ENCODE data around the gene PKDCC. TPM values are rescaled to one million over a fixed set of nuclear protein-coding genes. Genes with fewer than 3 reads are reported as not detected.

PKDCC gene
- total RNA-seq, 1 donor from 2014 or later, result 210 TPM

DNA sequence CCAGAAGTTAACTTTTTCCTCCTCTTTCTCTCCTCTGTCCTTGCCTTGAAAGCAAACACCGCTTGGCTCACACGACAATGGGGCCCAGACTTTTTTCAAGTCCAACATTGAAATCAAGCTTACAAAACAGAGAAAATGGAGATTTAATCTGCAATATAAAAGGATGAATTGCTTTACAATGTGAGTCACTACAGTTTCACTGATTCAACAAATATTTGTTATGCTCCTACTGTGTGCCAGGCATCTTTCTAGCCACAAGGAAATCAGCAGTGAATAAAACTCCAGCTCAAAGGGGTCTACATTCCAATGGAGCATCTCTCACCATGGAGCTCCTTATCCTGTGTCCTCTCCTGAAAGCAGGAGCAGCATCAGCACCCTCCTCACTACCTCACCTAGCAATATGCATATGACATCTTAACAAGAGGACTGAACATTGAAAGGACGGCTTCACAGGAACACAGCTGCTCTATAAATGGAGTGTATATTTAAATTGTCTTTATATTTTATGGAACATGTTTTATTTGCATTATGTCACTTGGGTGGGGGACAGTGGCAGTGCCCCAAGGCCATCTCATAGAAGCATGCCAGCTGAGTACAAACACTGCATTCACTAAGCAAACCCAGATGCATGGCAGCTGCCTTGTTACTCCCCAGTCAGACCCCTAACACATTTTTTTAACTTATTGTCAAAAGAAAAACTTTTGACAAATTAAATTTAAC, 39.5 kb downstream of the PKDCC start:
- DNase-seq (ENCODE audit: low spot score in 2 of 2), result no peak
- Histone ChIP-seq H3K4me3 (no peak overlapping the region), H3K27ac (no peak overlapping the region), H3K4me1 (peaks cover 0 to 10% of the 10 kb centered on the region in 2 donors), H3K36me3 (no peaks in the 10 kb centered on the region), H3K27me3 (no peaks in the 10 kb centered on the region), H3K9me3 (no peaks in the 10 kb centered on the region)
- TF ChIP-seq, protein P1, sequence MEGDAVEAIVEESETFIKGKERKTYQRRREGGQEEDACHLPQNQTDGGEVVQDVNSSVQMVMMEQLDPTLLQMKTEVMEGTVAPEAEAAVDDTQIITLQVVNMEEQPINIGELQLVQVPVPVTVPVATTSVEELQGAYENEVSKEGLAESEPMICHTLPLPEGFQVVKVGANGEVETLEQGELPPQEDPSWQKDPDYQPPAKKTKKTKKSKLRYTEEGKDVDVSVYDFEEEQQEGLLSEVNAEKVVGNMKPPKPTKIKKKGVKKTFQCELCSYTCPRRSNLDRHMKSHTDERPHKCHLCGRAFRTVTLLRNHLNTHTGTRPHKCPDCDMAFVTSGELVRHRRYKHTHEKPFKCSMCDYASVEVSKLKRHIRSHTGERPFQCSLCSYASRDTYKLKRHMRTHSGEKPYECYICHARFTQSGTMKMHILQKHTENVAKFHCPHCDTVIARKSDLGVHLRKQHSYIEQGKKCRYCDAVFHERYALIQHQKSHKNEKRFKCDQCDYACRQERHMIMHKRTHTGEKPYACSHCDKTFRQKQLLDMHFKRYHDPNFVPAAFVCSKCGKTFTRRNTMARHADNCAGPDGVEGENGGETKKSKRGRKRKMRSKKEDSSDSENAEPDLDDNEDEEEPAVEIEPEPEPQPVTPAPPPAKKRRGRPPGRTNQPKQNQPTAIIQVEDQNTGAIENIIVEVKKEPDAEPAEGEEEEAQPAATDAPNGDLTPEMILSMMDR (IDR thresholded peaks at IDR 0.05), result no peak
- intact Hi-C loops (cut with DNase I), result no loop called here

GRCh38 chr2:42087857-42088195, 40.0 kb downstream of the PKDCC start:
- TF ChIP-seq, protein P1 (IDR thresholded peaks at IDR 0.05), result no peak
- Histone ChIP-seq H3K27ac (no peak overlapping the region), H3K27me3 (no peaks in the 10 kb centered on the region), H3K36me3 (no peaks in the 10 kb centered on the region), H3K4me3 (no peak overlapping the region), H3K4me1 (peaks cover 0 to 10% of the 10 kb centered on the region in 2 donors), H3K9me3 (no peaks in the 10 kb centered on the region)
- intact Hi-C loops (cut with DNase I), result no loop called here
- no peak for DNase-seq (ENCODE audit: low spot score in 2 of 2)

DNA sequence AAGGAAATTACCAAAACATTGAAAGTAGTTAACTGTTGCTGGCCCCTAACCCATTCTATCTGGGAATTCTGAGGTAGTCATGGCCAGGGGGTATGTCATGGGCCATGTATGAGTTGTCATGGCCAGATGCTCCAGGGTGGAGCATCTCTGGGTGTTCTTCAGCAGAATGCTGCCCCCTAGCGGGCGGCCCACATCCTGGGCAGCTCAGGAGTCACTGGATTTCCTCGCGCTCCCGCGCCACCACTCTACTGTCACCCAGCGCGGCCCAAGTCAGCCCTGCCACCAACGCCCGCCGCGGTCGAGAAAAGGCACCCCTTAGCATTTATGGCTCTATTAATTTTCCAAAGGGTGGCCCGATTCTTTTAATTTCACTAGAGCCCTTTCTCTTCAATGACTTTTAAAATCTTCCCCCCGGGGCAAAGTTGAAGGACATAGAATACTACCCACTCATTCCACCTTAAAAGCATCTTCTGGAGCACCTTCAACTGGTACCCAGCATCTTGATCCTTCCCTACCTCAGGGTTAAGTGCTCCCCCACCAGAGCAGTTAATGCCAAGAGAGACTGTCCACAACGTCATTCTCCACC, 41.6 kb downstream of the PKDCC start:
- intact Hi-C loops (cut with DNase I), result no loop called here
- Histone ChIP-seq H3K4me3 (no peak overlapping the region), H3K9me3 (no peaks in the 10 kb centered on the region), H3K4me1 (peaks cover 0 to 3% of the 10 kb centered on the region in 2 donors), H3K27me3 (no peaks in the 10 kb centered on the region), H3K27ac (no peak overlapping the region), H3K36me3 (no peaks in the 10 kb centered on the region)
- peak in 1 of 2 donors; percentile 83 for DNase-seq (ENCODE audit: low spot score in 2 of 2)
- TF ChIP-seq, protein P1 (IDR thresholded peaks at IDR 0.05), result peak; percentile 50 to 70 (median 67)

GRCh38 chr2:42090216-42090615, 42.4 kb downstream of the PKDCC start:
- Histone ChIP-seq H3K4me1 (no peaks in the 10 kb centered on the region), H3K9me3 (no peaks in the 10 kb centered on the region), H3K27ac (no peak overlapping the region), H3K27me3 (no peaks in the 10 kb centered on the region), H3K4me3 (no peak overlapping the region), H3K36me3 (no peaks in the 10 kb centered on the region)
- TF ChIP-seq, protein P1 (IDR thresholded peaks at IDR 0.05), result no peak
- intact Hi-C loops (cut with DNase I), result no loop called here
- no peak for DNase-seq (ENCODE audit: low spot score in 2 of 2)

- intact Hi-C loops (cut with DNase I), result no loop called here
- DNase-seq (ENCODE audit: low spot score in 2 of 2), result no peak
- Histone ChIP-seq H3K4me1 (no peaks in the 10 kb centered on the region), H3K36me3 (no peaks in the 10 kb centered on the region), H3K4me3 (no peak overlapping the region), H3K27ac (no peak overlapping the region), H3K9me3 (no peaks in the 10 kb centered on the region), H3K27me3 (no peaks in the 10 kb centered on the region)
- TF ChIP-seq, protein P1 (IDR thresholded peaks at IDR 0.05), result no peak
Observed at GRCh38 chr2:42091671-42092070, 43.9 kb downstream of the PKDCC start.

Data from ascending aorta (tissue), 2 donors.